Heart right ventricle (tissue), 16 donors: Measurements from ENCODE around the gene KLHL30. TPM values are rescaled to one million over a fixed set of nuclear protein-coding genes. Genes with fewer than 3 reads are reported as not detected.

Source experiments
- ATAC-seq, 8 donors: fragments of 200-7000 bp; cut with Tn5 transposase; one replicate each; pipeline ENCODE4 v1.9.1; 2020; ENCODE audit warnings: mild to moderate bottlenecking in 8 of 8, moderate library complexity in 8 of 8, moderate number of reproducible peaks in 1 of 8
- DNase-seq, 2 donors: peaks; one replicate each; pipeline ENCODE4 v3.0.0-alpha.2; 2020
- H3K27ac ChIP-seq, 10 donors: fragments of 200-600 bp; sonication (generic) in 2 of 10; one replicate each; pipeline versions ENCODE4 v1.5.0 to v1.8.0; 2020 to 2022; ENCODE audit warnings: mild to moderate bottlenecking in 3 of 10
- H3K27me3 ChIP-seq, 7 donors: fragments of 200-600 bp; one replicate each; pipeline ENCODE4 v1.8.0; 2021 to 2022; ENCODE audit warnings: mild to moderate bottlenecking in 2 of 7
- H3K36me3 ChIP-seq, 9 donors: fragments of 200-600 bp; sonication (generic) in 1 of 9; one replicate each; pipeline versions ENCODE4 v1.5.0 to v1.8.0; 2020 to 2022; ENCODE audit warnings: mild to moderate bottlenecking in 2 of 9
- H3K4me1 ChIP-seq, 9 donors: fragments of 200-600 bp; sonication (generic) in 1 of 9; one replicate each; pipeline versions ENCODE4 v1.5.0 to v1.8.0; 2020 to 2022; ENCODE audit warnings: mild to moderate bottlenecking in 4 of 9
- H3K4me3 ChIP-seq, 10 donors: fragments of 200-600 bp; sonication (generic) in 2 of 10; one replicate each; pipeline versions ENCODE4 v1.5.0 to v1.8.0; 2020 to 2022; ENCODE audit warnings: mild to moderate bottlenecking in 7 of 10, moderate library complexity in 2 of 10
- H3K9me3 ChIP-seq, 11 donors: fragments of 200-600 bp in 10 of 11; sonication (generic) in 2 of 11; one replicate each; pipeline versions ENCODE4 v1.5.0 to v1.8.0; 2013 to 2022; ENCODE audit warnings: mild to moderate bottlenecking in 2 of 11, control low read depth in 1 of 11, moderate library complexity in 1 of 11
- CTCF ChIP-seq, 9 donors: fragments of 200-600 bp; sonication (generic) in 2 of 9; IDR thresholded peaks; one replicate each; pipeline versions ENCODE4 v1.5.0 to v1.8.0; 2021 to 2022; ENCODE audit warnings: antibody characterized with exemption in 9 of 9, mild to moderate bottlenecking in 5 of 9, moderate library complexity in 1 of 9
- WGBS, 2 donors: extraction: QIAGEN DNeasy Blood & Tissue Kit; methylation state at CpG; one replicate each; pipeline ENCODE4 v1.1.7; 2013; ENCODE audit warnings: inconsistent platforms in 1 of 2; 5-methylcytosine and 5-hydroxymethylcytosine counted together
- intact Hi-C, 10 donors: fragments of 100-400 bp; cut with DNase I; formaldehyde crosslinking; loops; one replicate each; pipeline versions ENCODE4 v1.11.1 to v1.14.2; 2022
- polyA plus RNA-seq, 2 donors: library from polyadenylated mRNA; stranded (reverse); fragments of 200-250 nt; gene quantifications; one replicate each; pipeline ENCODE4 v1.2.3, GENCODE V29; 2013
- total RNA-seq, 10 donors: library from RNA; stranded (reverse); fragmentation: NEBNext Ultra II Directional in 3 of 10; extraction: Animal tissue kit (Norgen Biotek cat#: 25700) in 3 of 10; gene quantifications; one replicate each; pipeline versions ENCODE4 v1.2.1 to v1.2.4, GENCODE V29; 2021 to 2023
- donor health status: Arrhythmogenic right ventricular cardiomyopathy.
- donor health status: ischemic (EF 13 %, LVEDD 7.1; RV severe dilation, severe dysfunction).
- donor health status: healthy with polysubstance abuse.
- donor health status: DM: no; HTN: yes; CAD: no.
- donor health status: DM: no; HTN: no; CAD: no.
- donor health status: ischemic (EF 25% LVEDD 6.9; RV normal size, moderate dysfunction).
- donor health status: ischemic (EF 25% LVEDD 5.7; RV mildly dilated, moderate dysfunction).
- donor health status: healthy.
- donor health status: DM: yes; HTN: yes; CAD: no.
- donor health status: Ischemic cardiomyopathy.
- donor health status: ischemic (EF 35%, LVEDD 5.7; RV mildly dilated, moderate dysfunction).
- donor health status: nonischemic (EF 11% LVEDD 7.7; RV severe dilation, severe dysfunction).
- donor health status: DM: yes; HTN: yes; CAD: no.
- donor health status: PGD.
- donor health status: ischemic (EF 29% LVEDD 5.4; RV normal size, mild dysfunction).
- donor health status: nonischemic (EF 23%, LVEDD 6.1; RV moderate dilation, normal function).

KLHL30 gene
- total and polyA plus RNA-seq, 12 donors, result 3.0 to 30.1 (median 25.9) TPM

GRCh38 chr2:238106339-238106697 is 32.1 kb upstream of the KLHL30 start:
- H3K27ac ChIP-seq, result no peak overlapping the region
- intact Hi-C loops, result no loop called here
- WGBS, 2 donors, result 78 to 83% methylated on average over 13 of the region's 13 CpGs
- no peak for DNase-seq
- TF ChIP-seq CTCF (IDR thresholded peaks at IDR 0.05), result no peak
- peaks cover 0 to 6% (median 0%) of the 10 kb centered on the region in 7 donors for H3K27me3 ChIP-seq
- H3K4me1 ChIP-seq, result peaks cover 0 to 21% (median 0%) of the 10 kb centered on the region in 9 donors
- no peaks in the 10 kb centered on the region for H3K9me3 ChIP-seq
- H3K36me3 ChIP-seq, result no peaks in the 10 kb centered on the region
- no peak for ATAC-seq
- H3K4me3 ChIP-seq, result no peak overlapping the region

- no peaks in the 10 kb centered on the region for H3K36me3 ChIP-seq
- intact Hi-C loops, result no loop called here
- ATAC-seq, result no peak
- H3K4me3 ChIP-seq, result no peak overlapping the region
- H3K4me1 ChIP-seq, result peaks cover 0 to 21% (median 0%) of the 10 kb centered on the region in 9 donors
- peaks cover 0 to 6% (median 0%) of the 10 kb centered on the region in 7 donors for H3K27me3 ChIP-seq
- DNase-seq, result no peak
- peaks cover 0 to 4% (median 0%) of the 10 kb centered on the region in 11 donors for H3K9me3 ChIP-seq
- no peak overlapping the region for H3K27ac ChIP-seq
- TF ChIP-seq CTCF (IDR thresholded peaks at IDR 0.05), result peak in 4 of 9 donors; percentile 11 to 25 (median 18)
- 80 to 81% methylated on average over 27 to 28 of the region's 28 CpGs for WGBS, 2 donors
Observed at GRCh38 chr2:238106698-238107524, 31.6 kb upstream of the KLHL30 start.

GRCh38 chr2:238107525-238108422 is 30.7 kb upstream of the KLHL30 start:
- peaks cover 0 to 6% (median 0%) of the 10 kb centered on the region in 7 donors for H3K27me3 ChIP-seq
- intact Hi-C loops, result no loop called here
- no peak overlapping the region for H3K27ac ChIP-seq
- WGBS, 2 donors, result 89 to 90% methylated on average over 28 of the region's 28 CpGs
- ATAC-seq, result no peak
- peaks cover 0 to 12% (median 7%) of the 10 kb centered on the region in 11 donors for H3K9me3 ChIP-seq
- H3K4me3 ChIP-seq, result no peak overlapping the region
- peaks cover 0 to 21% (median 0%) of the 10 kb centered on the region in 9 donors for H3K4me1 ChIP-seq
- no peaks in the 10 kb centered on the region for H3K36me3 ChIP-seq
- no peak for DNase-seq
- no peak for TF ChIP-seq CTCF (IDR thresholded peaks at IDR 0.05)

GRCh38 chr2:238108423-238109183 is 29.9 kb upstream of the KLHL30 start:
- TF ChIP-seq CTCF (IDR thresholded peaks at IDR 0.05), result no peak
- peaks cover 0 to 21% (median 0%) of the 10 kb centered on the region in 9 donors for H3K4me1 ChIP-seq
- no peak for ATAC-seq
- peaks cover 0 to 20% (median 8%) of the 10 kb centered on the region in 11 donors for H3K9me3 ChIP-seq
- no peak for DNase-seq
- peaks cover 0 to 6% (median 0%) of the 10 kb centered on the region in 7 donors for H3K27me3 ChIP-seq
- intact Hi-C loops, result no loop called here
- no peak overlapping the region for H3K4me3 ChIP-seq
- 53 to 54% methylated on average over 19 of the region's 19 CpGs for WGBS, 2 donors
- H3K36me3 ChIP-seq, result no peaks in the 10 kb centered on the region
- no peak overlapping the region for H3K27ac ChIP-seq
